HepG2 (cell line): ENCODE results near the gene RHEBL1.

Experiments used
- CTCF ChIP-seq: sonication (generic); formaldehyde crosslinking; IDR thresholded peaks from 2 replicates; pipeline ENCODE4 v1.5.0; 2020; ENCODE audit warnings: mild to moderate bottlenecking, missing genetic modification reagents, moderate library complexity
- FOXP1 ChIP-seq, 2 experiments: fragments of 450-650 bp in 1 of 2; IDR thresholded peaks; 2 replicates each; pipeline ENCODE4 v1.6.1; 2017 to 2018; ENCODE audit warnings: antibody characterized with exemption in 1 of 2
- KAT7 ChIP-seq: IDR thresholded peaks from 2 replicates; pipeline ENCODE4 v1.6.1; 2018; ENCODE audit warnings: borderline replicate concordance, missing compliant biosample characterization
- SOX6 ChIP-seq, 2 experiments: fragments of 450-650 bp in 1 of 2; sonication (generic) in 1 of 2; formaldehyde crosslinking in 1 of 2; IDR thresholded peaks; 2 replicates each; pipeline versions ENCODE4 v1.4.0 to v1.6.1; 2017 to 2020; ENCODE audit warnings: antibody characterized with exemption in 1 of 2, mild to moderate bottlenecking in 1 of 2, missing genetic modification reagents in 1 of 2
- TAF1 ChIP-seq: sonication (generic); formaldehyde crosslinking; IDR thresholded peaks from 2 replicates; pipeline ENCODE4 v1.4.0; 2020; ENCODE audit warnings: missing genetic modification reagents
- ZBTB7B ChIP-seq: sonication (generic); formaldehyde crosslinking; IDR thresholded peaks from 2 replicates; pipeline ENCODE4 v1.4.0; 2020; ENCODE audit warnings: missing genetic modification reagents
- ZNF446 ChIP-seq: sonication (generic); formaldehyde crosslinking; IDR thresholded peaks from 2 replicates; pipeline ENCODE4 v1.5.0; 2020; ENCODE audit warnings: mild to moderate bottlenecking, missing genetic modification reagents

GRCh38 chr12:49058366-49059044, 11.3 kb downstream of the RHEBL1 start:
- no peak for TF ChIP-seq TAF1 (CRISPR knock-in tag)
- no peak for TF ChIP-seq SOX6 (IDR thresholded peaks at IDR 0.05)
- no peak for TF ChIP-seq SOX6 (CRISPR knock-in tag; IDR thresholded peaks at IDR 0.05)
- TF ChIP-seq ZNF446 (CRISPR knock-in tag) = no peak
- TF ChIP-seq FOXP1 (IDR thresholded peaks at IDR 0.05) = no peak
- no peak for TF ChIP-seq FOXP1 (CRISPR knock-in tag; IDR thresholded peaks at IDR 0.05)
- no peak for TF ChIP-seq KAT7 (CRISPR knock-in tag)
- no peak for TF ChIP-seq ZBTB7B
- TF ChIP-seq CTCF (CRISPR knock-in tag) = no peak
